ENCODE data around the gene LPAR2. TPM values are rescaled to one million over a fixed set of nuclear protein-coding genes. Genes with fewer than 3 reads are reported as not detected.
"Not testable (repeated sequence)": the region's sequence is repeated elsewhere in the genome, so short reads cannot be mapped to it uniquely, and the experiment has no call there.

The LPAR2 gene
- total RNA-seq, 1 donor from 2014 or later = 34.1 TPM

- TF ChIP-seq, protein P1, sequence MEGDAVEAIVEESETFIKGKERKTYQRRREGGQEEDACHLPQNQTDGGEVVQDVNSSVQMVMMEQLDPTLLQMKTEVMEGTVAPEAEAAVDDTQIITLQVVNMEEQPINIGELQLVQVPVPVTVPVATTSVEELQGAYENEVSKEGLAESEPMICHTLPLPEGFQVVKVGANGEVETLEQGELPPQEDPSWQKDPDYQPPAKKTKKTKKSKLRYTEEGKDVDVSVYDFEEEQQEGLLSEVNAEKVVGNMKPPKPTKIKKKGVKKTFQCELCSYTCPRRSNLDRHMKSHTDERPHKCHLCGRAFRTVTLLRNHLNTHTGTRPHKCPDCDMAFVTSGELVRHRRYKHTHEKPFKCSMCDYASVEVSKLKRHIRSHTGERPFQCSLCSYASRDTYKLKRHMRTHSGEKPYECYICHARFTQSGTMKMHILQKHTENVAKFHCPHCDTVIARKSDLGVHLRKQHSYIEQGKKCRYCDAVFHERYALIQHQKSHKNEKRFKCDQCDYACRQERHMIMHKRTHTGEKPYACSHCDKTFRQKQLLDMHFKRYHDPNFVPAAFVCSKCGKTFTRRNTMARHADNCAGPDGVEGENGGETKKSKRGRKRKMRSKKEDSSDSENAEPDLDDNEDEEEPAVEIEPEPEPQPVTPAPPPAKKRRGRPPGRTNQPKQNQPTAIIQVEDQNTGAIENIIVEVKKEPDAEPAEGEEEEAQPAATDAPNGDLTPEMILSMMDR (conservative IDR thresholded peaks at IDR 0.05; ENCODE audit: low read depth, low read length) = no peak
- DNase-seq (ENCODE audit: low read depth) = no peak
- H3K4me3 ChIP-seq (ENCODE audit: low read depth, low read length) = no peak overlapping the region
Observed at GRCh38 chr19:19619849-19620210, 8.2 kb downstream of the LPAR2 start.

GRCh38 chr19:19619181-19619848 lies 8.7 kb downstream of the LPAR2 start:
- TF ChIP-seq, protein P1 (conservative IDR thresholded peaks at IDR 0.05; ENCODE audit: low read depth, low read length) = no peak
- DNase-seq (ENCODE audit: low read depth) = no peak
- H3K4me3 ChIP-seq (ENCODE audit: low read depth, low read length) = no peak overlapping the region

DNA sequence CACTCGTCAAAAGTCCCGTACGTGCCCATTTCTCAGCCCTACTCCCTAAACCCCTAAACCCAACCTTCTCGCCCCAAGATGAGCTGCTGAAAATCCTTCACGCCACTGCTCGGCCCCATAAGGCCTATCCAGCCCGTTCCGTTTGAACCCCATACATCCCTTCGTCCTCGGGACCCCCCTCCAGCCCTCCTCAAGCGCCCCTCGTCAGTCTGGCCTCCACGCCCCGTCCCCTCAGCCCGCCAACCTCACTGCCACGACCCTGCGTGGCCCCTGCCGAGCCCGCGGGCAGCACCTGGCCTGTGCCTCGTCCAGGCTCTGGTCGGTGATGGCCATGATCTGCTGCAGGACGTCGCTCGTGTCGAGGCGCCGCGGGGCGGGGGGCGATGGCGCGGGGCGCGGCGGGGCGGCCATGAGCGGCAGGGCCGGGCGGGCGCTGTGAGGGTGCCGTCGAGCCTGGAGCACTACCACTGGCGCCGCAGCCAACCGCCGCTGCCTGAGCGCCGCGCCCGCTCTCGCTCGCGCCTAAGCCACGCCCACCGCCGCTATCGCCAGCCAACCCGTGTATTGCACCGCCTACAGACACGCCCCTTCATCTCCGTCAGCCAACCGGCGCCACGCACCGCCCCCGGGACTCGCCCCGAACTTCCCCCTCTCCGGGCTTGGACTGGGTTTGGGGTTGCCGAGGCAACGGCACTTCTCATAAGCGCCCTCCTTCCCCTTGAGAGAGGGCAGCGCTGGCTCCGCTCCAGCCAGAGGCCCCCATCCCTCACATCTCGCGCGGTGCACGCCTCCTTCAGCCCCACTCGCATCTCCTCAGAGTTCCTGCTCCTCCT lies 9.6 kb downstream of the LPAR2 start, which contains the start of gene PBX4:
Gene PBX4, minus strand, starts transcription at position 469 of the 833 bp plus-strand sequence. Its CDS starts 58 bp downstream, at position 411.
- TF ChIP-seq, protein P1 (conservative IDR thresholded peaks at IDR 0.05; ENCODE audit: low read depth, low read length) = no peak
- no peak for DNase-seq (ENCODE audit: low read depth)
- peak within 1 kb of the TSS; percentile 56 for H3K4me3 ChIP-seq (ENCODE audit: low read depth, low read length)

DNA sequence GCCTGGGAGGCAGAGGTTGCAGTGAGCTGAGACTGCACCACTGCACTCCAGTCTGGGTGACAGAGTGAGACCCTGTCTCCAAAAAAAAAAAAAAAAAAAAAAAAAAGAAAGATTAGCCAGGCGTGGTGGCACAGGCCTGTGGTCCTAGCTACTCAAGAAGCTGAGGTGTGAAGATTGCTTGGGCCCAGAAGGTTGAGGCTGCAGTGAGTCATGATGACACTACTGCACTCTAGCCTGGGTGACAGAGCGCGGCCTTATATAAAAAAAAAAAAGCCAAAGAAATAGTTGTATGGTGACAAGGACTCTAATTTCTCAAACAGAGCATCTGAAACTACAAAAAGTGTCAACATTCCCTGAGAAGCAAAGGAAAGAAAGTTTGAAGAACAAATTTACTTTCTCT lies 12.9 kb downstream of the LPAR2 start:
- TF ChIP-seq, protein P1 (conservative IDR thresholded peaks at IDR 0.05; ENCODE audit: low read depth, low read length) = no peak
- no peak for DNase-seq (ENCODE audit: low read depth)
- no peak overlapping the region for H3K4me3 ChIP-seq (ENCODE audit: low read depth, low read length)

GRCh38 chr19:19613506-19613905 lies 14.5 kb downstream of the LPAR2 start:
- TF ChIP-seq, protein P1 (conservative IDR thresholded peaks at IDR 0.05; ENCODE audit: low read depth, low read length) = no peak
- no peak overlapping the region for H3K4me3 ChIP-seq (ENCODE audit: low read depth, low read length)
- DNase-seq (ENCODE audit: low read depth) = no peak

DNA sequence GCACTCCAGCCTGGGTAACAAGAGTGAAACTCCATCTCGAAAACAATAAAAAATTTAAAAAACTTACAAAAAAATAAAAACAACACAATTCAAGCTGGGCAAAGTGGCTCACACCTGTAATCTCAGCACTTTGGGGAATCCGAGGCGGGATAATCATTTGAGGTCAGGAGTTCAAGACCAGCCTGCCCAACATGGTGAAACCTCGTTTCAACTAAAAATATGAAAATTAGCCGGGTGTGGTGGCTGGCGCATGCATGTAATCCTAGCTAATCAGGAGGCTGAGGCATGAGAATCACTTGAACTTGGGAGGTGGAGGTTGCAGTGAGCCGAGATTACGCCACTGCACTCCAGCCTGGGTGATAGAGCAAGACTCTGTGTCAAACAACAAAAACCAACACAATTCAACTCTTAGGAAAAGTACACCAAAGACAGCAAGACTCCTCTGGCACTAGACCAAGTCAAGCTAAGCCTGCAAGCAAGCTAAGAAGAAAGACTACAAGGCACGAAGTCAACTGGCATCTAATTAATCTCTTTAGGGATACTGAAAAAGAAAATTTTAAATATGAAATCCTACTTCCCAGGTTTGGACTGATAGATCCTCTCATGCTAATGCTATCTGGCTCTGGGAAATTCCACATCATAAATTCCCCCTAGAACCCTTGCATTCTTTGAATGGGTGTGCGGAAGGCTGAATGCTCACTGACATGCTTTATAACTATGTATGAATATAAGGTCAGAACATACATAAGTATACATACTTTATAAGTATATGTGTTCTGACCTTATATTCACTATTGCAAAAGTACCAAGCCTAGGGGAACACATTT lies 17.4 kb downstream of the LPAR2 start:
- TF ChIP-seq, protein P1 (conservative IDR thresholded peaks at IDR 0.05; ENCODE audit: low read depth, low read length) = no peak
- H3K4me3 ChIP-seq (ENCODE audit: low read depth, low read length) = no peak overlapping the region
- DNase-seq (ENCODE audit: low read depth) = no peak

- not testable (repeated sequence) for DNase-seq (ENCODE audit: low read depth); H3K4me3 ChIP-seq (ENCODE audit: low read depth, low read length)
Observed at GRCh38 chr19:19606686-19607085, 21.3 kb downstream of the LPAR2 start.
